Smooth muscle cell (in vitro differentiated cells): Measurements from ENCODE around the gene SEL1L. TPM values are rescaled to one million over a fixed set of nuclear protein-coding genes. Genes with fewer than 3 reads are reported as not detected.
"Not testable (repeated sequence)": the region's sequence is repeated elsewhere in the genome, so short reads cannot be mapped to it uniquely, and the experiment has no call there.

Experiments used
- DNase-seq: peaks from one replicate; lab custom pipeline; 2025; ENCODE audit not compliant: unreplicated experiment; lab: John Stamatoyannopoulos, UW
- H2AFZ ChIP-seq: fragments of 200-600 bp; sonication (generic); 2 replicates; pipeline ENCODE4 v1.6.0; 2016; ENCODE audit warnings: antibody characterized with exemption, low read depth, mild to moderate bottlenecking
- H3F3A ChIP-seq: fragments of 200-600 bp; sonication (generic); 2 replicates; pipeline ENCODE4 v1.6.0; 2017; ENCODE audit warnings: antibody characterized with exemption, low read depth
- H3K27ac ChIP-seq: fragments of 200-600 bp; sonication (generic); 2 replicates; pipeline ENCODE4 v1.5.1; 2016; ENCODE audit warnings: low read depth, mild to moderate bottlenecking
- H3K27me3 ChIP-seq: fragments of 200-600 bp; sonication (generic); 2 replicates; pipeline ENCODE4 v1.6.1; 2016; ENCODE audit warnings: low read depth, mild to moderate bottlenecking
- H3K36me3 ChIP-seq: fragments of 200-600 bp; sonication (generic); 2 replicates; pipeline ENCODE4 v1.5.1; 2016; ENCODE audit warnings: low read depth
- H3K4me1 ChIP-seq: fragments of 200-600 bp; sonication (generic); 2 replicates; pipeline ENCODE4 v1.5.1; 2016; ENCODE audit warnings: low read depth
- H3K4me2 ChIP-seq: fragments of 200-600 bp; sonication (generic); 2 replicates; pipeline ENCODE4 v1.6.0; 2016; ENCODE audit warnings: mild to moderate bottlenecking
- H3K4me3 ChIP-seq: fragments of 200-600 bp; sonication (generic); 2 replicates; pipeline ENCODE4 v1.5.1; 2016; ENCODE audit warnings: mild to moderate bottlenecking
- H3K79me2 ChIP-seq: fragments of 200-600 bp; sonication (generic); 2 replicates; pipeline ENCODE4 v1.6.0; 2016; ENCODE audit warnings: low read depth, mild to moderate bottlenecking
- H3K9ac ChIP-seq: fragments of 200-600 bp; sonication (generic); 2 replicates; pipeline ENCODE4 v1.6.0; 2016; ENCODE audit warnings: low read depth
- H3K9me3 ChIP-seq: fragments of 200-600 bp; sonication (generic); replicated peaks from 2 replicates; pipeline ENCODE4 v1.5.1; 2016; ENCODE audit warnings: low read depth
- H4K20me1 ChIP-seq: fragments of 200-600 bp; sonication (generic); 2 replicates; pipeline ENCODE4 v1.6.0; 2016; ENCODE audit warnings: low read depth
- CTCF ChIP-seq: fragments of 200-600 bp; sonication (generic); IDR thresholded peaks from 2 replicates; pipeline ENCODE4 v1.5.1; 2017; ENCODE audit warnings: borderline replicate concordance, mild to moderate bottlenecking, antibody characterized with exemption; ENCODE audit not compliant: insufficient read depth, poor library complexity, severe bottlenecking
- WGBS: methylation state at CpG from one replicate; pipeline ENCODE4 v1.1.7; 2016; ENCODE audit warnings: low lambda C conversion rate; 5-methylcytosine and 5-hydroxymethylcytosine counted together
- polyA plus RNA-seq: library from polyadenylated mRNA; unstranded; fragments of >200 nt; fragmentation: Nextera tagmentation; extraction: Ambion mirVana; gene quantifications from 2 replicates; pipeline ENCODE4 v1.2.1, GENCODE V29; 2016
- total RNA-seq: library from RNA; depleted of rRNA; stranded (reverse); fragments of >200 nt; gene quantifications from 2 replicates; pipeline ENCODE4 v1.2.3, GENCODE V29; 2014

The SEL1L gene
- total and polyA plus RNA-seq, 2 experiments from 2014 or later: 36.8 to 78.8 TPM

GRCh38 chr14:81555051-81555450, 21.4 kb upstream of the SEL1L start:
- Histone ChIP-seq H3K4me1 (no peaks in the 10 kb centered on the region), H3K9me3 (no peaks in the 10 kb centered on the region), H3K27ac (no peak overlapping the region), H3K4me3 (no peak overlapping the region), H3K27me3 (no peaks in the 10 kb centered on the region), H4K20me1 (no peaks in the 10 kb centered on the region), H3K4me2 (no peak overlapping the region), H3F3A (no peaks in the 10 kb centered on the region), H3K79me2 (no peaks in the 10 kb centered on the region), H3K36me3 (no peaks in the 10 kb centered on the region), H3K9ac (no peak overlapping the region), H2AFZ (no peak overlapping the region)
- no peak for TF ChIP-seq CTCF
- DNase-seq: no peak
- 87% methylated on average over 4 of the region's 4 CpGs for WGBS

- Histone ChIP-seq H3K4me3 (no peak overlapping the region), H3K4me1 (no peaks in the 10 kb centered on the region), H4K20me1 (no peaks in the 10 kb centered on the region), H3K4me2 (no peak overlapping the region), H2AFZ (no peak overlapping the region), H3F3A (no peaks in the 10 kb centered on the region), H3K27ac (no peak overlapping the region), H3K27me3 (no peaks in the 10 kb centered on the region), H3K9ac (no peak overlapping the region), H3K36me3 (no peaks in the 10 kb centered on the region), H3K9me3 (no peaks in the 10 kb centered on the region), H3K79me2 (no peaks in the 10 kb centered on the region)
- WGBS: 93% methylated on average over 3 of the region's 3 CpGs
- no peak for TF ChIP-seq CTCF
- DNase-seq: no peak
Observed at GRCh38 chr14:81551471-81551870, 17.8 kb upstream of the SEL1L start.

GRCh38 chr14:81550001-81550637, 16.5 kb upstream of the SEL1L start:
- Histone ChIP-seq H2AFZ (no peak overlapping the region), H3K9me3 (no peaks in the 10 kb centered on the region), H3K27me3 (no peaks in the 10 kb centered on the region), H3K9ac (no peak overlapping the region), H4K20me1 (no peaks in the 10 kb centered on the region), H3K79me2 (no peaks in the 10 kb centered on the region), H3K27ac (no peak overlapping the region), H3K4me2 (no peak overlapping the region), H3F3A (no peaks in the 10 kb centered on the region), H3K4me3 (no peak overlapping the region), H3K4me1 (no peaks in the 10 kb centered on the region), H3K36me3 (no peaks in the 10 kb centered on the region)
- whole genome bisulfite sequencing: 81% methylated on average over 4 of the region's 4 CpGs
- no peak for TF ChIP-seq CTCF
- no peak for DNase-seq

- H3K27me3 ChIP-seq, H3K36me3 ChIP-seq, DNase-seq, H3K27ac ChIP-seq, H3K4me3 ChIP-seq, H3F3A ChIP-seq, H3K4me2 ChIP-seq, H4K20me1 ChIP-seq, H3K79me2 ChIP-seq, H3K9ac ChIP-seq, H3K9me3 ChIP-seq, H3K4me1 ChIP-seq, H2AFZ ChIP-seq: not testable (repeated sequence)
- 91% methylated on average over 5 of the region's 5 CpGs for WGBS
Observed at GRCh38 chr14:81541206-81541605, 7.6 kb upstream of the SEL1L start.
